HG03103 (cell line): ENCODE data around the gene STARD5.
"Not testable (repeated sequence)": the region's sequence is repeated elsewhere in the genome, so short reads cannot be mapped to it uniquely, and the experiment has no call there.

Source experiments
- ATAC-seq: cut with Tn5 transposase; IDR thresholded peaks from one replicate; pipeline ENCODE4 v1.9.1; 2021; ENCODE audit warnings: low read depth; ENCODE audit not compliant: unreplicated experiment

Gene STARD5

DNA sequence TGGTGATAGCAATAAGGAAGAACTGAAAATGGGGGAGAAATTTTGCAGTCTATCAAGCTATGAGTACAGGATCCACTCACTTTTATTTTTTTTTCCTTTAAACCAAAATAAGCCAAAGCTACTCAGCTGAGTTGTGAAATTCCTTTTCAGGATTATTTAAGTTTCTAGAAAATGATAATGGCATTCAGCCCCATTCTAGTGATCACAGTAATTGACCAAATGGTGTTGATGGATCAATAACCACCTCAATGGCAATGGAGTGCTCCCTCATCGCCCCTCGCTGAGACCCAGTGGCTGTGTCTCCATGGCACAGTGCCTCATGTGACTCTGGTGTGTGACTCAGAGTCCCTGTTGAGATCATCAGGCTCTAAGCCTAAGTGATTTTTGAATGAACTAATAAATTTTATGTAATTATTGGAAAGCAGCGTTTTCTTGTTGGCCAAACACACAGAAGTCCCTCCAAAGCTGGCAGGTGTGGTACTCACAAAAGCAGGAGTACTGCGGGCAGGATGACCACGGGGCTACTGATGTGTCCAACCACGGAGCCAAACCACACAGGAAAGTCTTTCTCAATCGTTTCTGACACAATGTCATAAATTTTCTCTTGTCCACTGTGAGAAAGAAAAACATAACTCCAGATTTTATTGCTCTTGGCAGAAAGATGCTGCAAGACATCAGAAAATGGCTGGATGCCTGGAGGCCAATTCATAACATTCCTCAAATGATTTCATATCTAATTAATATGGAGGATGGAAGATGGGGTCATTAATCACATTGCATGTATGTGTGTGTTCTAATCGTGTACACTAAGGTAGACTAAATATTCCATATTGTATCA is 14.4 kb upstream of the STARD5 start:
- no peak for ATAC-seq

DNA sequence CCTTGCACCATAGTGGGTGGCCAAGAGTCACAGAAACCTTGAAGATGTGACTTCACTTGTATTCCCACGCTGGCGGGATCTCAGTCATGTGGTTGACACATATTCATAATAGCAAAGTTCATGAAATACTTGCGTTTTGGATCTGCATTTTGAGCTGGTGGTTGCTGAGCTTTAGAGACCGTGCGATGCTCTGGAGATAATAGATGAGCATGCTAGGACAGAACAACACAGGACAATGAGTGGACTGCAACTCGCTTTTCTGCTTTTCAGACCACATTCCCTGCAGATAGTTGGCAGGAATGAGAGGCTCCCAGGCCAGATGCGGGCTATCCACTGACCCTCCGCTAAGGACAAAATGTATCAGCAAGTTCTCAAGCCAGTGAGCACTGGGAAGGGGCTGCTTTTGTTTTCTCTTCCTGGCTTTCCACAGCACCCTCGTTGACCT is 13.8 kb upstream of the STARD5 start:
- ATAC-seq = no peak

DNA sequence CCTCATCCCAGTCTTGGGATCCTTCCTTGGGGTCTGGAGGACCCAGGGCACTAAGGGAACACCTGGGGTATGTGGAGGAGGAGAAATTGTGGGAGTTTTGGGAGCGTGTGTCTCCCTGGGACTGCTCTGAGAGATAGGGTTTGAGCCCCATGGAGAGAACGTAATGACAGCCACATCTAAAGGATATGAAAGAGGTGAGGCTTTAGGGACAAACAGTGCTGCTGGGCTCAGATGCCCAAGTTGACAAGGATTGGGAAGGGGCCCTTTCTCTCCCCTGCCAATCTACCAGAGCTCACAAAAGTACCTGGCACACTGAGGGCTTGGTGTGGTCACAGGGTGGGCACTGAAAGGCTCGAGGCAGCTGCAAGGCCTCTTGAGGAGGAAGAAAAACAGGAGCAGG is 13.3 kb upstream of the STARD5 start:
- ATAC-seq = no peak

DNA sequence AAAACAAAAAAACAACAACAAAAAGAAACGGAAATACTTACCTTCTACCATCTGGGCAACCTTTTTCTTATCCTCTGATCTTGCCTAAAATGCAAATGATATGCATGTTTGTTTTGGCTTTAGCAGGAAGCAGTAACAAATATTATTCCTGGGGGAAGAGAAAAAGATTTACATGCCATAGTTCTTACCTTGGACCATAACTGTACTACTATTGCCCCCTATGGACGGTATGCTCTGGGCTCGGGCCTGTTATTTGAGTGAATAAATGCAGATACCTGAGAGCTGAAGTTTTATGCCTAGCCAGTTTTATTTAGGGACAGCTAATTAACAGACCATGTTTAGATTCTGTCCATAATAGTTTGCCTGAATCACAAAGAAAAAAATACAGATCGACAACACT is 12.6 kb upstream of the STARD5 start:
- ATAC-seq = peak; percentile 58

DNA sequence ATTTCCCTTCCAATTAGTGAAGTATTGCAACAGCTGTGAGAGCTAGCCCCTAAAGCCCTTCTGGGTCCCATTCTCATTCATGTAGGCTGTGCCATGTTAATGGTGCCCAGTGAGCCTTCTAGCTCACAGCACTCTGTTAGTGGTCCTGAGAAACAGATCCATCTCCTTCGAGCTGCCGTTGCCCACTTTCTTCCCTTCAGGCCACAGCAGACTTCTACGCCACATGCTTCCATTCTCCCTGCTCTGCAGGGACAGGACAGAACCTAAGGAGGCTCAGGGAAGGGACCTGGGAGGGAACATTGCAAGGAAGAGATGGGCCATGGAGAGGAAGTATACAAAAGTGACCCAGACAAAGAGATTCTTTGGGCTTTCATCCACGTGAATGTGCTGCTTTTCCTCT is 11.7 kb upstream of the STARD5 start:
- no peak for ATAC-seq

DNA sequence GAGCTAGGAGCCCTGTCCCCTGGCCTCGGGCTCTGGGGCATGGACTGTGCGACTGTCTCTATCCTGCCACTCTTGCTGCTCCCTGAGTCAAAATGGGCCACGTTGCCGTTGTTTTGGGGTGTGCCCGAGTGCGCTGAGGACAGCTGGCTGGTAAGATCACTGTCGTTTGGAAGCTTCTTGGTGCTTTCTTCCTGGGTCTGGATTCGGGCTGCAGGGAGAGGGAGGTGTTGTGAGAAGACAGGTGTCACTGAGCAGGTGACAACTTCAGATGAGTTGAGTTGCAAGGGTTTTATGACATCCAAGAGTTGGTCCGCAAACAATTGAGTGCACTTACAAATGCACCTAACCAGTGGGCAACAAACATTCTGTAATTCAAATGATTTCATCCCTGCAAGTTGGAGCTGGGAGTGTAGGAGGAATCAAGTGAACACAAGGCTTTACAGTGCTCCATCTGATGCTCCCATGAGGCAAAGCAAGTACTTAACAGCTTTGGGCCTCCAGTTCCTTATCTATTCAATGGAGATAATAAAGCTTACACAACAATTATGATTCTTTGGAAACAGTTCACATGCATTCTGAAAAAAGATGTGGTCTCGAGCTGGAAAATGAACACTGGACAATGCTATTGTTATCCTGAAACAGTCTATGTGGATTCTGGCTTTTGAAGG is 11.0 kb upstream of the STARD5 start:
- ATAC-seq = no peak

DNA sequence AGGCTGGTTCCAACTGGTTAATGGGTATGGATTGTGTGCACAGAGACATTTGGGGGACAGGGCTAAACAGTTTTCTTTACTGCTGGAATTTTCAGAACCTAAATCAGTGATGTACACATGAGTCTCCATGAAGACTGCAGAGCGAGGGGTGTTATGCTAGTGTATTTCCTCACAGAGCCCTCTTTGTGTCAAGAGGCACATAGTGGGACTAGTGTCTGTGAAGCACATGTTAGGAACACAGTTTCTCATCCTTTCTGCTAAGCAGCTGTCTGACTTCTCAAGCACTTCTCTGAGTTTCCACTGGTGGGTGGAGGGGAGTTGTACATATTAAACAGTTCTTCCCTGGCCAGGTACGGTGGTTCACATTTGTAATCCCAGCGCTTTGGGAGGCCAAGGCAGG is 9.4 kb upstream of the STARD5 start:
- no peak for ATAC-seq

DNA sequence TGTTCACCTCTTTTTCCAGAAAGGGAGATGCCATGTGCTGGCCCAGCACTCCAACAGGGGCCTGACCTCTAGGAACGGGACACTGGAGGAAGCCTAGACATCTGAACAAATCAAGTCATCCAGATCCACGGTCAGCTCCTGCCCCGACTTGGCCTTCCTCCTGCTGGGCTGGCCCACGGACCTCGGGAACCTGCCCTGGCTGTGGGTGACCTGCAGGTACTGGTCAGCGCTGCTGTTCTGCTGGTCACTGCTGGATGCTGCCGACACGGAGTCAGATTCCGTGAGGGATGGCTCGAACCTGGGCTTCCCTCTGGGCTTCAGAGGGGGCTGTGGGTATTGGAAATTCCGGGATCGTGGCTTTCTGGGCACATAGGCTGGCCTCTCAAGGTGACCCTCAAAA is 8.4 kb upstream of the STARD5 start:
- no peak for ATAC-seq

DNA sequence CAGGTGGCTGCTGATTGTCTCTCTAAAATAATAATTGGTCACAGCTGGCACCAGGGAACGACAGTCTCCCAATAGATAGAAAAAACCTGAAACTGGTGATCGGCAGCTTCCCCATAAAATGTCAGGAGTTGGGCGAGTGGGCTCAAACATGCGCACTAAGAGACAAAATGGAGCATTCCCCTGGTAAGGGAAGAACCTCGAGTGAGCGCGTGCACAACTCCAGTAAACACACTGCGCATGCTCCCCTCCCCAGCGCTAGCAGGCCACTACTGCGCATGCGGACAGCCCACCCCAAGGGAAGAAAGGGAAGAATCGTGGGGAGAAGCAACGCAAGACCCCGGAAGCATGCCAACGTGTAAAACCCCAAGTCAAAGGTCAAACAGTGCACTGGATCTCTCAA is 7.7 kb upstream of the STARD5 start:
- no peak for ATAC-seq

DNA sequence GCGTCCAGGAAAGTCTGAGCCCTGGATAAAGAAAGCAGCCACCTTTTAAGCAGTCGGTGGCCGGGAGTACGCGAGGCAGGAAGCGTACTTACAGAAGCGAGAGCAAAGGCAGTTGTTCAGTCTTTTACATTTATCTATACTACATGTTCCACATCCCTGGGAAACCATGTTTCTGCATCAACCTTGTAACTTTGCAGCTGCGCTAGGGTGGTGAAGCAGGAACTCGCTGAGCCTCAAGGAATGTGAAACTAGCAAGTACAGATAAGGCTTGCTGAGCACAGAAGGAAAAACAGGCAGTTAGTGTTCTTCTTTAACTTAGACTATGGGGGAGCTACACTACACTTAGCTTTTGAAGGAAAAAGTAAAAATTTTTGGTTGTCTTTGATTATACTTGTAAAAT is 7.2 kb upstream of the STARD5 start:
- ATAC-seq = not testable (repeated sequence)

DNA sequence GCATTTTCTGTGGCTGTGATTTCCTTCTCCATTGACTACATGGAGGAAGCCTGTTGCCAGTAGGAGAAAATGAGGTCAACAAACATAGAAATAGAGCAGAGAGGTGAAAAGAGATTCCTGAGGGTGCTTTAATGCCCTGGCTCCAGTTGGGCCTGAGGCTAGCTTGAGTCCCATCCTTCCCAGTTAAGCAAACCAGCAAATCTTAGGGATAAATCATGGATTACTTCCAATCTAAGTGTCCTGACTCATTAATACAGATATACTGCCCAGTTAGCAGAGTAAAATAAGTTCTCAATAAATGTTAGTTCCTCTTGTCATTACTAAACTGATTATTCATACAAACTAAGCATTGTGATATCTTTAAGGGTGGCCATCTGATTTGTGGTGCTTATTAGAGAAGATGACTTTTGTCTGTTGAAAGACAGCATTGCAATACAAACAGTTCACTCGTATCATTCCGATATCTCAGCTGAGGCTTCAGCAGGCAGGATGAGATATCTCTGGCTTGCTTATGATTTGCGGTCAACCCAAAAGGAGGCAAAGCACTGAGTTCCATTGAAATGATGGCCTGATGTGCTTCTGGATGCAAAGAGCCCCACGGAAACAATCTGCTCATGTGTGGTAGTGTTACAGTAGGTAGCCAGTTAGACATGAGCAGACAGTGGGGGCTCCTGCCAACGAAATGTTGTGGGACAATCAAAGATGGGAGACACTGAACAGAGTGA is 6.6 kb upstream of the STARD5 start:
- ATAC-seq = no peak

DNA sequence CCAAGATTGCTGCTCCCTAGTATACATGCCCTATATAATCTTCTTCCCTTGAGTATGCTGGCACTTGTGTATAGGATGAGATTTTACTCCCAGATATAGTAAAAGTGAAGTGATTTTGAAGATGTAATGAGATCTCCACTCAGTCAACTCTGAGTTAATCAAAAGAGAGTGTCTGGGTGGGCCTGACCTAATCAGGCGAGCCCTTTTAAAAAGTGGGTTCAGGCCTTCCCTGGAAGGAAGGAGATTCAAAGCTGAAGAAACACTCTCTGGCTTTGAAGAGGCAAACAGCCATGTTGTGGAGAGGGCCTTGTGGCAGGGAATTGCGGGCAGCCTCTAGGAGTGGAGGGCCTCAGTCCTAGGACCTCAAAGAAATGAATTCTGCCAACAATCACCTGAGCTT is 5.5 kb upstream of the STARD5 start:
- no peak for ATAC-seq

DNA sequence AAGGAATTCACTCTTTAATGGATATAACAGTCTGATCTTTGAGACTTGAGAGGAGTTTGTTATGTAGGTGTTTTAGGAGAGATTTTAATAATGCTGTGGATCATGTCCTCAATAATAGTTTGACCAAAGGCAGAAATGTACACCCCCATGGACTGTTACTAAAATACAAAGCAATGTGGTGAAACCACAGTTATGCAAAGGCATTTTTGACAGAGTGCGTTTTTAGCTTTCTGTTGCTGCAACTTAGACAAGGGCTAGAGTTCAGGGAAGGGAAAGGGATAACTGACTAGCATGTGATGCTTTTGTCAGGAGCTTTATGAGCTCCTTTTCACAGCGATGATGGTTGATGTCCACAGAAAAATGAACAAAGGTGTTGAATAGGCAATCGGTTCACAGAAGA is 3.6 kb upstream of the STARD5 start:
- ATAC-seq = no peak

DNA sequence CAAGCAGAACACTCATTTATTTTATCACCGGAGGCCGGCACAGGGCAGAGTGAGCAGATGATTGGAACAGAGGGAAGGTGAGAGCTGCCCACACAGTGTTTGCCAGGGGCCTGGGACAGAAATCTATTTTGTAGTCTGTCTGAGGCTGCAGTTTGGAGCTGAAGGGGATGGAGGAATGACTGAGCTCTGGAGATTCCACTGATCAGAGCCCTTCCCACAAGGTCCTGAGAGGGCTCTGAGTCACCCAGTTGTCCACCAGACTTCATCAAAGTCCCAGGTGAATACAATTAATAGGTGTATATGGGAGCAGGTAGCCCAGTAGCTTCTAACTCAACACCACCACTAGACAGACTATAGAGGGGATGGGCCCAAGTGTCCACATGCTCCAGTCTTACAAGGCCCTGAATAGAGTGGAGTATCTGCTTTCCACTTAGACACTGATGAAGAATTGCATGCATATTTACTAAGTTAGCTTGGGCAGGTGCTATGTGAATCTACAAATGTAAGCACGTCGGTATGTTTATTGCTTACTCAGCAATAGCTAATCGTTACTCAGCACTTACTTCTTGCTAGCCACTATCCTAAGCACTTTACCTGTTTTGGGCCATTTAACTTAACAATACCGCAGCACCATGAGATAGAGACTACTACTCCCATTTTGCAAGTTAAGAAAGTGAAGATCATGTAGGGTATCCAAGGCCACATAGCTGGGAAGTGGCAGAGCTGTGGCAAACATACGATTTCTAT is 2.7 kb upstream of the STARD5 start:
- no peak for ATAC-seq

DNA sequence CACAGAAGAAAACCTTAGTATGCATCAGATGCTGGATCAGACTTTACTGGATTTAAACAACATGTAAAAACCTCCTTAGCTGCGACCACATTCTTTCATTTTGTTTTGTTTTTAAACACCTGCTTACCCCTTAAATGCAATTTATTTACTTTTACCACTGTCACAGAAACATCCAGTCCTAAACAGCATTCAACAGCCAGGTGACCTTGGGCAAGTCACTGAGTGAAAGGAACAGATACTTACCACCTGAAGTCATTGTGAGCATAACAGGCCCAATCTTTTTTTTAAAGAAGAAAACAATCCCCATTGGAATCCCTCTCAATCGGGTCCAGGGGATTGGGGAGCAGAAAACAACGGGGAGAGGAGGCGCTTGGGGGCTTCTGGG is 390 bp downstream of the STARD5 start:
- peak; percentile 2 for ATAC-seq

DNA sequence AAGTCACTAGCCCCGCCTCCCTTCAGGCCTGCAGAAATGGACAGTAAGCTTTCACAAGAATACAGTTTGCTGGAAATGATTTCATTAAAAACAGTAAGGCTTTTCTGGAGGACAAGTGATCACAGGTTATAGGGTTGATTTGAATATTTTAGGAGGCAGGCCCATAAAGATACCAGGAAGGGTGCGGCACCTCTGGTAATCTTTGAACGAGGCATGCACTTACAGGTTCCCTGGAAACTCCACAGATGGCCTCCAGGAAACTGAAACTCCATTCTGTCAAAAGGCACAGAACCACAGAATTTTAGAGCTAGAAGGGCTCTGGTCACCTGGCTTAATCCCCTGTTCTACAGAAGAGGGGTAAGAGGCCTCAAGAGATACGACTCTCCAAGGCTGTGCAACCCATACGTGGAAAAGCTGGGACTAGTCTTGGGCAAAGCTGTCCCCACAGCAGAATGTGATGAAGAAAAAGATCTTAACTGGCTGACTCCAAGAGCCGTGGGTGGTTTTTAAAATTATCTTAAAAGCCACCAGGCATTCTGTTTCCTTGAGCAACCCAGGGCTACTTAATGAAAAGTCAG is 1.2 kb downstream of the STARD5 start:
- no peak for ATAC-seq

DNA sequence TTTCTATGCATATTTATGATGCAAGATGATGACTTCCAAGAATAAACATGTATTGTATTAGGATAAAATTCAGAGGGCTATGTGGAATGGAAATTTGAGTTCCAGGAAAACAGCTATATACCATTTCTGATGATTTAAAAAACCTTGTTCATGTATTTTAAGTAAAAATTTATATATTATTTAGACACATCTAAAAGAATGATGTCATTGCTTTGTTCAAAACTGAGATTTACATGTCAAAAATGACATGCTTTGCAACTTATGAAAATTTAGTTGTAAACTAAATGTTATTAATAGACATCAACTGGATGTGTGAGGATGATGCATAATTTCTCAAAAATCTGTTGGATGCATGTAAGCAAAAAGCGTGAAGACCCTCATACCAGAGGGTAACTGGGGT is 2.3 kb downstream of the STARD5 start:
- no peak for ATAC-seq

DNA sequence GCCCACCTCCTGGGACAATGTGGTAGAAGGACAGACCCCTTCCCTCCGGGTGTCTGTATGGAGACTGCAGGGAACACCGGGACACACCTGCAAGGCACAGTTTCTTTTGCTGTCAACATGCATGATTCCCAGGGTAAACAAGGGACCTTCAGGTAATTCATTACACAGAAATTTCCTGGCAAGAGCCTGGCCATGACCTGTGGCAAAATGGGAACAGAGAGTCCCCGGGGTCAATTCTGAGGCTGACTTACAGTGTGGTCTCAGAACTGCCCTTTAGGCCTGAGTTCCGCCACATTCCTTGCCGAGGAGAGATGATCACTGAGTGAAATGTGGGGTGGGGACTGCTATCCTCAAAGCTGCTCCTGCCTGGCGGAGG is 6.3 kb downstream of the STARD5 start:
- no peak for ATAC-seq

DNA sequence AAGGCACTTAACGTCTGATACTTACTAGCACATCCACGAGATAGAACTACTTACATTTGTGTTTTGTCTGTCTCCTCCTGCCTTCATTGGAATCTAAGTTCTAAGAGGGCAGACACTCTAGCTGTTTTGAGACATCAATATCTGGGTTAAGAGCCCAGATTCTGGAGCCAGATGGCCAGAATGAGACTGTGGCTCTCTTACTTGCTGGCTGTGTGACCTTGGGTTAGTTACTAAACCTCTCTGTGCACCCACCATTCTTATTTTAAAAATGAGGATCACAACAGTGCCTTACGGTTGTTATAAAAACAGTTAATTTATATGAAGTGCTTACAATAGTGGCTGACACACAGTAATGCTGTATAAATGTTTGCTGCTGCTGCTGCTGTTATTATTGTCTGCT is 7.7 kb downstream of the STARD5 start:
- no peak for ATAC-seq

DNA sequence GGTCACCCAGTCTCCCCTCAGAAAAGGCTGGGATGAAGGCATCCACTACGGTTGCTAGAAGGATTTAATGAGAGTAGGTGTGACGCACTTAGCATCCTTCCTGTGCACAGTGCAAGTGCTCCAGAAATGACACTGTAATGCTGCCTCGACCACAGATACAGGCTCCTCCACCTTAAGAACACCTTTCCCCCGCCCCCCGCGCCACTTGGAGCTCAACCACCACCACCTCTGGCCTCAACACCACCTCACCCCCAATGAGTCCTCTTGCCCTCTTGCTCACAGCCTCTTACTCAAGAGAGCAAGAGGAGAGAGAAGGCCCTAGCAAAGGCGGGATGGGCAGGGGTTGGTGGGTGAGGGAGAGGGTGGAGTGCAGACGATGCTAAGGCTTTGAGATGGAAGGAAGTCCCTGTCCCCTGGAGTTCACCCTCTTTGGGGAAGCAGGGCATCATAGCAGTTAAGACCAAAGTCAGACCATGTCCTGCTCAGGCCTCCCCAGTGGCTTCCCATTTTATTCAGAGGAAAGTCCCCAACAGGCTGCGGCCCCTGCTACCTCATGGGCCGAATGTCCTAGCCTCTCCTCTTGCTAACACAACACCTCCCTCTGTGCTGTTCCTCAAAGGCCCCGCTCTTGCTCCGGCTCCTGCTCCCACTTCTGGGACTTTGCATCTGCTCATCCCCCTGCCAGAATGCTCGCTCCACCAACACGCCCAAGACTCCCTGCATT is 8.3 kb downstream of the STARD5 start:
- ATAC-seq = no peak
